DND-41 (cell line): ENCODE results near the gene PRKCE.

ENCODE experiments used
- CTCF ChIP-seq: IDR thresholded peaks from 2 replicates; pipeline ENCODE4 v1.5.1; 2012; ENCODE audit warnings: borderline replicate concordance, low read length, moderate library complexity, mild to moderate bottlenecking; ENCODE audit not compliant: poor library complexity, severe bottlenecking; ENCODE audit errors: extremely low read depth
- EZH2 ChIP-seq: IDR thresholded peaks from 3 replicates; pipeline ENCODE4 v1.6.1; 2012; ENCODE audit warnings: borderline replicate concordance, low read depth, mild to moderate bottlenecking, moderate library complexity, low read length, inconsistent platforms; ENCODE audit not compliant: severe bottlenecking

- TF ChIP-seq CTCF (no peak), EZH2 (no peak)
These were observed 3.4 kb upstream of the PRKCE start for GRCh38 chr2:45647986-45648520.
